K562 (cell line): Measurements from ENCODE around the gene TXNRD2. TPM values are rescaled to one million over a fixed set of nuclear protein-coding genes. Genes with fewer than 3 reads are reported as not detected.
A peak's percentile ranks its signal among the peaks of the same experiment; 100 is the strongest.

Experiments used
- CBX5 ChIP-seq: IDR thresholded peaks from 2 replicates; pipeline ENCODE4 v1.6.1; 2014; ENCODE audit warnings: low read depth, borderline replicate concordance
- E2F3 ChIP-seq: fragments of 250-450 bp; sonication (Bioruptor Pico); IDR thresholded peaks from 2 replicates; pipeline ENCODE4 v1.4.0; 2020; ENCODE audit warnings: mild to moderate bottlenecking
- HDAC1 ChIP-seq, 2 experiments: fragments of 450-650 bp; IDR thresholded peaks; 2 replicates each; pipeline ENCODE4 v1.6.1; 2016 to 2017; ENCODE audit warnings: inconsistent platforms in 1 of 2, mild to moderate bottlenecking in 1 of 2, moderate library complexity in 1 of 2
- HMG20B ChIP-seq: fragments of 250-450 bp; sonication (Bioruptor Pico); IDR thresholded peaks from 2 replicates; pipeline ENCODE4 v1.5.0; 2021; ENCODE audit warnings: mild to moderate bottlenecking
- MBD2 ChIP-seq: sonication (generic); IDR thresholded peaks from 2 replicates; pipeline ENCODE4 v1.6.1; 2016; ENCODE audit warnings: low read depth, borderline replicate concordance
- MTA2 ChIP-seq: fragments of 450-650 bp; IDR thresholded peaks from 2 replicates; pipeline ENCODE4 v1.6.1; 2016; ENCODE audit warnings: low read depth
- PTBP1 ChIP-seq: fragments of 200-400 bp; formaldehyde crosslinking; IDR thresholded peaks from 2 replicates; pipeline ENCODE4 v1.6.1; 2017; ENCODE audit warnings: low read depth, low read length
- RBM17 ChIP-seq: fragments of 200-400 bp; formaldehyde crosslinking; IDR thresholded peaks from 2 replicates; pipeline ENCODE4 v1.6.1; 2017; ENCODE audit warnings: low read depth, mild to moderate bottlenecking, low read length, borderline replicate concordance
- SREBF2 ChIP-seq: sonication (generic); formaldehyde crosslinking; IDR thresholded peaks from 2 replicates; pipeline ENCODE4 v1.4.0; 2020; ENCODE audit warnings: mild to moderate bottlenecking, missing genetic modification reagents
- STAT5A ChIP-seq: IDR thresholded peaks from 2 replicates; pipeline ENCODE4 v1.6.1; 2012; ENCODE audit warnings: low read length, inconsistent platforms, borderline replicate concordance
- TAF1 ChIP-seq: IDR thresholded peaks from 2 replicates; pipeline ENCODE4 v1.6.1; 2011; ENCODE audit warnings: mild to moderate bottlenecking, low read length, moderate library complexity; ENCODE audit not compliant: insufficient read depth, control insufficient read depth, severe bottlenecking; ENCODE audit errors: extremely low read depth
- TGIF2 ChIP-seq: sonication (generic); formaldehyde crosslinking; IDR thresholded peaks from 2 replicates; pipeline ENCODE4 v1.8.1; 2022; ENCODE audit warnings: mild to moderate bottlenecking, missing genetic modification reagents, moderate library complexity
- TRIM28 ChIP-seq: fragments of 450-650 bp; IDR thresholded peaks from 2 replicates; pipeline ENCODE4 v1.6.1; 2017
- TSC22D4 ChIP-seq: fragments of 450-650 bp; IDR thresholded peaks from 2 replicates; pipeline ENCODE4 v1.6.1; 2016; ENCODE audit warnings: missing genetic modification characterization, missing biosample characterization, control low read depth
- USF1 ChIP-seq: sonication (generic); formaldehyde crosslinking; IDR thresholded peaks from 2 replicates; pipeline ENCODE4 v1.9.0; 2022; ENCODE audit warnings: mild to moderate bottlenecking, missing genetic modification reagents
- ZBTB12 ChIP-seq: fragments of 250-450 bp; sonication (Bioruptor Pico); IDR thresholded peaks from 2 replicates; pipeline ENCODE4 v1.4.0; 2020
- ZNF324 ChIP-seq: fragments of 250-450 bp; sonication (Bioruptor Pico); IDR thresholded peaks from 2 replicates; pipeline ENCODE4 v1.4.0; 2020; ENCODE audit warnings: mild to moderate bottlenecking
- ZNF57 ChIP-seq: fragments of 450-650 bp; formaldehyde crosslinking; IDR thresholded peaks from 2 replicates; pipeline ENCODE4 v1.4.0; 2020; ENCODE audit warnings: mild to moderate bottlenecking, moderate library complexity
- polyA plus RNA-seq, 8 experiments: library from polyadenylated mRNA; depleted of rRNA in 4 of 8; stranded (reverse) in 5 of 8; unstranded in 3 of 8; fragments of >200 nt; fragmentation: Nextera tagmentation in 2 of 8; fragmentation: Illumina TruSeq in 1 of 8; extraction: Ambion mirVana in 2 of 8; extraction: Trizol in 1 of 8; gene quantifications; 2 replicates each; pipeline versions ENCODE4 v1.2.1 to v1.2.3, GENCODE V29; 2011 to 2014; ENCODE audit warnings: inconsistent platforms in 1 of 8, missing spikeins in 1 of 8
- total RNA-seq, 7 experiments: library from RNA; depleted of rRNA in 6 of 7; stranded (reverse); fragments of >200 nt in 6 of 7; fragmentation: Illumina TruSeq in 2 of 7; extraction: Trizol in 2 of 7; gene quantifications; 2 replicates each; pipeline versions ENCODE4 v1.2.1 to v1.2.3, GENCODE V29; 2011 to 2021; ENCODE audit warnings: low replicate concordance in 1 of 7
- TF ChIP-seq, protein P1 (sequence below): conservative IDR thresholded peaks from 2 replicates; pipeline ENCODE4 v1.6.1; 2011; ENCODE audit warnings: low read depth, mild to moderate bottlenecking, low read length; ENCODE audit not compliant: control insufficient read depth
- TF ChIP-seq, protein P2 (sequence below): fragments of 250-450 bp; sonication (Bioruptor Pico); IDR thresholded peaks from 2 replicates; pipeline ENCODE4 v1.8.0; 2021; ENCODE audit warnings: mild to moderate bottlenecking, moderate library complexity
- TF ChIP-seq, protein P3 (sequence below), 2 experiments: fragments of 450-650 bp; IDR thresholded peaks; 2 replicates each; pipeline ENCODE4 v1.6.1; 2016
- TF ChIP-seq, protein P4 (sequence below): fragments of 250-450 bp; sonication (Bioruptor Pico); IDR thresholded peaks from 2 replicates; pipeline ENCODE4 v1.8.0; 2021; ENCODE audit warnings: borderline replicate concordance, mild to moderate bottlenecking, moderate library complexity; ENCODE audit not compliant: poor library complexity, severe bottlenecking

Gene TXNRD2
- total and polyA plus RNA-seq, 9 of the 15 experiments (the other 6 are each of a cell fraction or from before 2014, with no cell fraction given): 3.3 to 80.2 (median 49.4) TPM

DNA sequence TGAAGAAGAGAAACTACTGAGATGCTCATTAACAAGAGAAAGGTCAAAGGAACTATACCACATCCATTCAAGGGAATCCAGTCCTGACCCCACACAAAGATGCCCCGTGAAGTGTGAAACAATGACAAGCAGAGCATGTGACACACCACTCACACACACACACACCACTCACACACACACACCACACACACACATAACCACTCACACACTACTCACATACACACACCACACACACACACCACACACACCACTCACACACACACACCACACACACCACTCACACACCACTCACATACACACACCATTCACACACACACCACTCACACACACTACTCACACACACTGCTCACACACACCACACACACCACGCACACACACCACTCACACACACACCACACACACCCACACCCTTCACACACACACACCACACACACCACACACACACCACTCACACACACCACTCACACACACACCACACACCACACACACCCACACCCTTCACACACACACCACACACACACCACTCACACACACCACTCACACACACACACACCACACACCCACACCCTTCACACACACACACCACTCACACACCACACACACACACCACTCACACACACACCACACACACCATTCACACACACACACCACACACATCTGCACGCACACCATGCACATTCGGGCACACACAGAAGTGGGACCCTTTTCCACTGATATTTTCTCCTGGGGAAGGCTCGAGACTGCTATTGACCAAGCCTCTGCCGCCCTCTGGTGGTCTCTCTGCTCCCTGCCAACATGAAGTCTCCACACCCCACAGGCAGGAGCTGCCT lies 32.1 kb downstream of the TXNRD2 start (continued):
- TF ChIP-seq MTA2 (peak; percentile 52), CBX5 (no peak), HDAC1 (IDR thresholded peaks at IDR 0.05) (peak; percentile 59 to 94; a peak in 2 of 4 replicates), ZBTB12 (no peak; the same call in 1 of the 2 replicates), TAF1 (peak; percentile 26), TGIF2 (no peak), ZNF324 (CRISPR knock-in tag) (no peak), MBD2 (no peak; the same call in 1 of the 2 replicates), TRIM28 (peak; percentile 85), SREBF2 (CRISPR knock-in tag) (no peak), HMG20B (CRISPR knock-in tag) (no peak), RBM17 (no peak), PTBP1 (no peak), ZNF57 (CRISPR knock-in tag) (no peak), E2F3 (CRISPR knock-in tag) (peak; percentile 61; the same call in 1 of the 2 replicates), TSC22D4 (peak; percentile 98), USF1 (no peak), STAT5A (0 out of 2 replicates have a peak, but pooled peaks have one; percentile 28)
- TF ChIP-seq, protein P1, sequence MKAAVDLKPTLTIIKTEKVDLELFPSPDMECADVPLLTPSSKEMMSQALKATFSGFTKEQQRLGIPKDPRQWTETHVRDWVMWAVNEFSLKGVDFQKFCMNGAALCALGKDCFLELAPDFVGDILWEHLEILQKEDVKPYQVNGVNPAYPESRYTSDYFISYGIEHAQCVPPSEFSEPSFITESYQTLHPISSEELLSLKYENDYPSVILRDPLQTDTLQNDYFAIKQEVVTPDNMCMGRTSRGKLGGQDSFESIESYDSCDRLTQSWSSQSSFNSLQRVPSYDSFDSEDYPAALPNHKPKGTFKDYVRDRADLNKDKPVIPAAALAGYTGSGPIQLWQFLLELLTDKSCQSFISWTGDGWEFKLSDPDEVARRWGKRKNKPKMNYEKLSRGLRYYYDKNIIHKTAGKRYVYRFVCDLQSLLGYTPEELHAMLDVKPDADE: peak; percentile 66; the same call in 1 of the 2 replicates
- TF ChIP-seq, protein P2, sequence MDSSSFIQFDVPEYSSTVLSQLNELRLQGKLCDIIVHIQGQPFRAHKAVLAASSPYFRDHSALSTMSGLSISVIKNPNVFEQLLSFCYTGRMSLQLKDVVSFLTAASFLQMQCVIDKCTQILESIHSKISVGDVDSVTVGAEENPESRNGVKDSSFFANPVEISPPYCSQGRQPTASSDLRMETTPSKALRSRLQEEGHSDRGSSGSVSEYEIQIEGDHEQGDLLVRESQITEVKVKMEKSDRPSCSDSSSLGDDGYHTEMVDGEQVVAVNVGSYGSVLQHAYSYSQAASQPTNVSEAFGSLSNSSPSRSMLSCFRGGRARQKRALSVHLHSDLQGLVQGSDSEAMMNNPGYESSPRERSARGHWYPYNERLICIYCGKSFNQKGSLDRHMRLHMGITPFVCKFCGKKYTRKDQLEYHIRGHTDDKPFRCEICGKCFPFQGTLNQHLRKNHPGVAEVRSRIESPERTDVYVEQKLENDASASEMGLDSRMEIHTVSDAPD (CRISPR knock-in tag): no peak
- TF ChIP-seq, protein P3, sequence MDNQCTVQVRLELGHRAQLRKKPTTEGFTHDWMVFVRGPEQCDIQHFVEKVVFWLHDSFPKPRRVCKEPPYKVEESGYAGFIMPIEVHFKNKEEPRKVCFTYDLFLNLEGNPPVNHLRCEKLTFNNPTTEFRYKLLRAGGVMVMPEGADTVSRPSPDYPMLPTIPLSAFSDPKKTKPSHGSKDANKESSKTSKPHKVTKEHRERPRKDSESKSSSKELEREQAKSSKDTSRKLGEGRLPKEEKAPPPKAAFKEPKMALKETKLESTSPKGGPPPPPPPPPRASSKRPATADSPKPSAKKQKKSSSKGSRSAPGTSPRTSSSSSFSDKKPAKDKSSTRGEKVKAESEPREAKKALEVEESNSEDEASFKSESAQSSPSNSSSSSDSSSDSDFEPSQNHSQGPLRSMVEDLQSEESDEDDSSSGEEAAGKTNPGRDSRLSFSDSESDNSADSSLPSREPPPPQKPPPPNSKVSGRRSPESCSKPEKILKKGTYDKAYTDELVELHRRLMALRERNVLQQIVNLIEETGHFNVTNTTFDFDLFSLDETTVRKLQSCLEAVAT (IDR thresholded peaks at IDR 0.05): peak; percentile 96 to 98
- TF ChIP-seq, protein P4, sequence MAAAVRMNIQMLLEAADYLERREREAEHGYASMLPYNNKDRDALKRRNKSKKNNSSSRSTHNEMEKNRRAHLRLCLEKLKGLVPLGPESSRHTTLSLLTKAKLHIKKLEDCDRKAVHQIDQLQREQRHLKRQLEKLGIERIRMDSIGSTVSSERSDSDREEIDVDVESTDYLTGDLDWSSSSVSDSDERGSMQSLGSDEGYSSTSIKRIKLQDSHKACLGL: no peak
